Adipocyte (in vitro differentiated cells): ENCODE data around the gene KIF26A.
"Not testable (repeated sequence)": the region's sequence is repeated elsewhere in the genome, so short reads cannot be mapped to it uniquely, and the experiment has no call there.

Source experiments
- DNase-seq: peaks from one replicate; pipeline ENCODE4 v3.0.0-alpha.2; 2015; ENCODE audit warnings: low read depth
- H3K27me3 ChIP-seq: replicated peaks from 2 replicates; pipeline ENCODE4 v1.7.0; 2013; ENCODE audit warnings: mild to moderate bottlenecking, low read length, moderate library complexity; ENCODE audit not compliant: control insufficient read depth, insufficient read depth
- H3K36me3 ChIP-seq: 2 replicates; pipeline ENCODE4 v1.7.0; 2013; ENCODE audit warnings: low read length, mild to moderate bottlenecking, moderate library complexity; ENCODE audit not compliant: control insufficient read depth, insufficient read depth, severe bottlenecking
- H3K4me1 ChIP-seq: 2 replicates; pipeline ENCODE4 v1.7.0; 2013; ENCODE audit warnings: mild to moderate bottlenecking, low read length, moderate library complexity; ENCODE audit not compliant: control insufficient read depth, insufficient read depth
- H3K4me3 ChIP-seq: 2 replicates; pipeline ENCODE4 v1.7.0; 2013; ENCODE audit warnings: mild to moderate bottlenecking, low read length, moderate library complexity
- H3K9ac ChIP-seq: 2 replicates; pipeline ENCODE4 v1.7.0; 2013; ENCODE audit warnings: mild to moderate bottlenecking, low read length, moderate library complexity
- H3K9me3 ChIP-seq: 2 replicates; pipeline ENCODE4 v1.7.0; 2013; ENCODE audit warnings: mild to moderate bottlenecking, low read length, moderate library complexity; ENCODE audit not compliant: control insufficient read depth

The KIF26A gene

GRCh38 chr14:104151026-104151381 lies 12.6 kb downstream of the KIF26A start:
- no peaks in the 10 kb centered on the region for H3K36me3 ChIP-seq
- no peaks in the 10 kb centered on the region for H3K27me3 ChIP-seq
- DNase-seq = no peak
- no peaks in the 10 kb centered on the region for H3K4me1 ChIP-seq
- no peaks in the 10 kb centered on the region for H3K9me3 ChIP-seq
- no peak overlapping the region for H3K4me3 ChIP-seq
- no peak overlapping the region for H3K9ac ChIP-seq

GRCh38 chr14:104151566-104152245 lies 13.3 kb downstream of the KIF26A start:
- H3K4me3 ChIP-seq = no peak overlapping the region
- no peaks in the 10 kb centered on the region for H3K27me3 ChIP-seq
- no peak for DNase-seq
- no peak overlapping the region for H3K9ac ChIP-seq
- no peaks in the 10 kb centered on the region for H3K9me3 ChIP-seq
- H3K4me1 ChIP-seq = no peaks in the 10 kb centered on the region
- no peaks in the 10 kb centered on the region for H3K36me3 ChIP-seq

- H3K9ac ChIP-seq = no peak overlapping the region
- DNase-seq = no peak
- no peaks in the 10 kb centered on the region for H3K9me3 ChIP-seq
- no peaks in the 10 kb centered on the region for H3K27me3 ChIP-seq
- no peaks in the 10 kb centered on the region for H3K36me3 ChIP-seq
- H3K4me1 ChIP-seq = no peaks in the 10 kb centered on the region
- H3K4me3 ChIP-seq = no peak overlapping the region
Observed at GRCh38 chr14:104152246-104152575, 13.8 kb downstream of the KIF26A start.

GRCh38 chr14:104152686-104153393 lies 14.5 kb downstream of the KIF26A start:
- DNase-seq = no peak
- Histone ChIP-seq H3K4me3 (no peak overlapping the region), H3K9me3 (no peaks in the 10 kb centered on the region), H3K27me3 (no peaks in the 10 kb centered on the region), H3K36me3 (no peaks in the 10 kb centered on the region), H3K4me1 (no peaks in the 10 kb centered on the region), H3K9ac (no peak overlapping the region)

GRCh38 chr14:104153394-104153755 lies 15.0 kb downstream of the KIF26A start:
- not testable (repeated sequence) for H3K9me3 ChIP-seq, DNase-seq, H3K4me1 ChIP-seq, H3K4me3 ChIP-seq, H3K36me3 ChIP-seq, H3K9ac ChIP-seq, H3K27me3 ChIP-seq

GRCh38 chr14:104154246-104154645 lies 15.9 kb downstream of the KIF26A start:
- no peak overlapping the region for H3K4me3 ChIP-seq
- no peaks in the 10 kb centered on the region for H3K36me3 ChIP-seq
- DNase-seq = no peak
- no peaks in the 10 kb centered on the region for H3K9me3 ChIP-seq
- H3K9ac ChIP-seq = no peak overlapping the region
- no peaks in the 10 kb centered on the region for H3K4me1 ChIP-seq
- H3K27me3 ChIP-seq = no peaks in the 10 kb centered on the region

GRCh38 chr14:104155513-104155912 lies 17.1 kb downstream of the KIF26A start:
- no peak for DNase-seq
- no peaks in the 10 kb centered on the region for H3K36me3 ChIP-seq
- no peak overlapping the region for H3K9ac ChIP-seq
- peaks cover 3% of the 10 kb centered on the region for H3K27me3 ChIP-seq
- no peaks in the 10 kb centered on the region for H3K9me3 ChIP-seq
- H3K4me3 ChIP-seq = no peak overlapping the region
- H3K4me1 ChIP-seq = no peaks in the 10 kb centered on the region

- Histone ChIP-seq H3K4me1 (no peaks in the 10 kb centered on the region), H3K27me3 (peaks cover 3% of the 10 kb centered on the region), H3K9me3 (no peaks in the 10 kb centered on the region), H3K4me3 (no peak overlapping the region), H3K36me3 (no peaks in the 10 kb centered on the region), H3K9ac (no peak overlapping the region)
- DNase-seq = no peak
Observed at GRCh38 chr14:104156142-104156541, 17.8 kb downstream of the KIF26A start.

- peaks cover 3% of the 10 kb centered on the region for H3K27me3 ChIP-seq
- no peak overlapping the region for H3K9ac ChIP-seq
- no peak for DNase-seq
- no peaks in the 10 kb centered on the region for H3K36me3 ChIP-seq
- H3K9me3 ChIP-seq = no peaks in the 10 kb centered on the region
- H3K4me1 ChIP-seq = no peaks in the 10 kb centered on the region
- no peak overlapping the region for H3K4me3 ChIP-seq
Observed at GRCh38 chr14:104157016-104157928, 18.9 kb downstream of the KIF26A start.

GRCh38 chr14:104158827-104159798 lies 20.7 kb downstream of the KIF26A start:
- Histone ChIP-seq H3K36me3 (no peaks in the 10 kb centered on the region), H3K4me3 (no peak overlapping the region), H3K27me3 (peaks cover 3% of the 10 kb centered on the region), H3K9ac (no peak overlapping the region), H3K9me3 (no peaks in the 10 kb centered on the region), H3K4me1 (no peaks in the 10 kb centered on the region)
- no peak for DNase-seq
